GM18951 (cell line): ENCODE results near the gene RGL2.
"Not testable (repeated sequence)": the region's sequence is repeated elsewhere in the genome, so short reads cannot be mapped to it uniquely, and the experiment has no call there.

ENCODE experiments used
- POLR2A ChIP-seq: IDR thresholded peaks from 4 replicates; pipeline ENCODE4 v1.6.1; 2011; ENCODE audit warnings: mild to moderate bottlenecking; ENCODE audit not compliant: insufficient read length, insufficient read depth; ENCODE audit errors: extremely low read depth
- in situ Hi-C: fragments of 300-500 bp; cut with MboI; formaldehyde crosslinking; loops from one replicate; pipeline ENCODE4 v1.12.0; 2022; ENCODE audit warnings: low sequenced_read_pairs, mixed read lengths, inconsistent platforms; ENCODE audit not compliant: unreplicated experiment

Gene RGL2

GRCh38 chr6:33271468-33272274 lies 27.1 kb downstream of the RGL2 start, which contains the start of the genes RPS18 and VPS52:
Gene RPS18, plus strand, starts transcription at chr6:33272075. Its CDS starts 45 bp downstream, at chr6:33272120.
Gene VPS52, minus strand, starts transcription at chr6:33271876. Its CDS starts 201 bp downstream, at chr6:33271675.
- in situ Hi-C loops, result no loop called here
- peak; percentile 98 for TF ChIP-seq POLR2A

- TF ChIP-seq POLR2A, result no peak
- in situ Hi-C loops, result no loop called here
Measured at GRCh38 chr6:33271117-33271467, 27.6 kb downstream of the RGL2 start.

DNA sequence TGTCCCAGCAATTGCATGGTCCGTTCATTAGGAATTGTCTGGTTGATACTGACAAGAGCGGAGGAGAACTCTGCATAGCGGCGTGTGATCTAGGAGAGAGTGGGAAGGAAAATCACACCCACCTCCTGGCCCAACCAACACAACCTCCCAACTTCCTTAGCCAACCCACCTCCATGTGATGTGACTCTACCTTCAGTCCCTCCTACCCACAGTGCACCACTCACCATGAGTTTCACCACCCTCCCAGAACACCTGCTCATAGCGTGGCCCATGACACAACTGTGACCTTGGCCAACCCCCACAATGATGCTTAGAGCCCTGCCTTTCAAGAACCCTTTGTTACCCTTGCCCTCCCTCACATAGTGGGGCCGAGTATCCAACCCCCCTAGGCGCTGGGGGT lies 34.7 kb downstream of the RGL2 start:
- in situ Hi-C loops, result no loop called here
- TF ChIP-seq POLR2A, result no peak

DNA sequence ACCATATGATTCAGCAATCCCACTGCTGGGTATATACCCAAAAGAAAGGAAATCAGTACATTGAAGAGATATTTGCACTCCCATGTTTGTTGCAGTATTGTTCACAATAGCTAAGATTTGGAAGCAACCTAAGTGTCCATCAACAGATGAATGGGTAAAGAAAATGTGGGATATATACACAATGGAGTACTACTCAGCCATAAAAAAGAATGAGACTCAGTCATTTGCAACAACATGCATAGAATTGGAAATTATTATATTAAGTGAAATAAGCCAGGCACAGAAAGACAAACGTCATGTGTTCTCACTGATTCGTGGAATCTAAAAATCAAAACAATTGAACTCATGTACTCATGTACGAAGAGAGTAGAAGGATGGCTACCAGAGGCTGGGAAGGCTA lies 36.3 kb downstream of the RGL2 start:
- in situ Hi-C loops, result not testable (repeated sequence)

- no peak for TF ChIP-seq POLR2A
- in situ Hi-C loops, result no loop called here
Measured at GRCh38 chr6:33259032-33259431, 39.7 kb downstream of the RGL2 start.

GRCh38 chr6:33254591-33254990 lies 44.2 kb downstream of the RGL2 start:
- in situ Hi-C loops, result loop anchor here (5.0 kb wide), 1 partner anchor 92 kb away; no protein-coding TSS in a partner anchor
- TF ChIP-seq POLR2A, result no peak

DNA sequence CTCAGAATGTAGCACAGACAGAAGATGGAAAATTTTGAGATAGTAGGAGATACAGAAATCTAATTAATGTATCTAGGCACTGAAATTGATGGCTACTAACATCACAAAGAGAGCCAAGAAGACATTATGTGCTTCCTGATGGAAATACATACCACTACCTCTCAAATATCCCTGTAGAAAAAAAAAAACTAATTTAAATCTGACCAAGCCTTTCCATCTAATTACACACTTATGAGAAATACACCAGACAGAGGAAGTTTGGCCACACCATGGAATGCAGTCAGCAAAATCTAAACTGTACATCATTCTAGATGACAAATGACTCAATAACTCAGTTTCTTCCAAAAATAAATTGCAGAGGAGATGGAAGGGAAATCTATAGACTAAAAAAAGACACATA lies 46.0 kb downstream of the RGL2 start:
- in situ Hi-C loops, result loop anchor here (5.0 kb wide), 1 partner anchor 90 kb away; no protein-coding TSS in a partner anchor
- TF ChIP-seq POLR2A, result no peak

DNA sequence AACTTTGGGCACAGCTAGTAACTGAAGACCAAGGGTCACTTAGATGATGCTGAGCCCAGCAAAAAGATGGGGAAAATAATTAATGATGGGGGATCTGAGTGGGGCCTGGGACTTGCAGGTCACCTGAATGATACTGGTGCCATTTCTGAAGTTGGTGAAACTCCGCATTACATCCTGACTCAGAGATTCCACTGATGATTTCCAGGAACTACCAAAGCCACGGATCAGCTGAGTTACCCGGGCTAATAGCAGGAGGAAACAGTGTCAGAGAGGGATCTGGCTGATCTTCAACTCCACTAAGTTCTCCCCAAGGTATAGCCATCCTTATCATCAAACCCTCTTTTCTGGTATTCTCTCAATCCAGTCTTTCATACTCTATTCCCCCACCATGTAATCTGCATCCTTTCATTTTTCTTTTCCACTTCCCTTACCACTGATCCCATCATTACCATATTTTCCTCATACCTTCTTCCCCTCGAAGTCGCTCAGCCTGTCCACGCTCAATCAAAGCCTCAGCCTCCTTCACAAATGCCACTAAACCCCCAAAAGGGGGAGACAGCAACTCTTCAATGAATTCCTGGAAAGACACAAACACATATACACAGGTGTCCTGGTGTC lies 47.2 kb downstream of the RGL2 start:
- TF ChIP-seq POLR2A, result no peak
- in situ Hi-C loops, result loop anchor here (5.0 kb wide), 1 partner anchor 89 kb away; no protein-coding TSS in a partner anchor

DNA sequence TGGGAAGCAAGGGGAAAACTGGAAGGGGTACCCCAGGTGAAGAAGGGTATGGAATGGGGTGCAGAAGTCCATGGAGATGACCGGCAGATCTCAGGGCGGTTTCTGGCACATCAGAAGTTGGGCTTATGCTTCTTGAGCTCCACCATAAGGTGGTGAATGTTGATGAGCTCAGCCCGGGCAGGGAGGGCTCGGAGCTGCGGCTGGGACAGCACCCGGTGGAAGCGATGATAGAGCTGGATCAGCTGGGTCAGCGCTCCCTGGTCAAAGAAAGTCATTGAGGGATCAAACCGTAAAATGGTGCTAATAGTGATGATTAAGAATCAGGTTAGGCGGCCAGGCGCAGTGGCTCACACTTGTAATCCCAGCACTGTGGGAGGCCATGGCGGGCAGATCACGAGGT lies 48.0 kb downstream of the RGL2 start:
- TF ChIP-seq POLR2A, result no peak
- in situ Hi-C loops, result loop anchor here (5.0 kb wide), 1 partner anchor 88 kb away; no protein-coding TSS in a partner anchor

GRCh38 chr6:33249732-33250630 lies 48.8 kb downstream of the RGL2 start:
- no peak for TF ChIP-seq POLR2A
- in situ Hi-C loops, result loop anchor here (5.0 kb wide), 1 partner anchor 88 kb away; no protein-coding TSS in a partner anchor

- TF ChIP-seq POLR2A, result peak; percentile 95
- in situ Hi-C loops, result no loop called here
Measured at GRCh38 chr6:33248932-33249731, 49.6 kb downstream of the RGL2 start.

GRCh38 chr6:33248643-33248931 lies 50.2 kb downstream of the RGL2 start:
- no peak for TF ChIP-seq POLR2A
- in situ Hi-C loops, result no loop called here
